ENCODE data around the gene SYNE4. TPM values are rescaled to one million over a fixed set of nuclear protein-coding genes. Genes with fewer than 3 reads are reported as not detected.

SYNE4 gene
- total RNA-seq, 2 experiments from 2014 or later, result 2.4 to 3.3 TPM

- Mint-ChIP-seq H3K27ac (no peak overlapping the region), H3K9me3 (no peaks in the 10 kb centered on the region), H3K4me1 (ENCODE audit: low read depth) (peaks cover 12% of the 10 kb centered on the region), H3K36me3 (ENCODE audit: low read depth) (peaks cover 11% of the 10 kb centered on the region), H3K27me3 (no peaks in the 10 kb centered on the region), H3K4me3 (no peak overlapping the region)
- POLR2A ChIA-PET, result interaction anchor here (0.6 to 1.0 kb wide), 2 partner anchors 12 to 107 kb away, joined by 3 to 4 read pairs; partner anchors contain the start of genes POLR2I and SDHAF1
- no peak for TF ChIP-seq CTCF (IDR thresholded peaks at IDR 0.05)
- CTCF ChIA-PET, result no interaction called here
- DNase-seq (no peak), ATAC-seq (no peak)
- intact Hi-C loops (cut with micrococcal nuclease), result no loop called here
Observed at GRCh38 chr19:36006955-36007354, 1.7 kb downstream of the SYNE4 start.

- Mint-ChIP-seq H3K27ac (no peak overlapping the region), H3K4me1 (ENCODE audit: low read depth) (peaks cover 15% of the 10 kb centered on the region), H3K27me3 (no peaks in the 10 kb centered on the region), H3K36me3 (ENCODE audit: low read depth) (peaks cover 20% of the 10 kb centered on the region), H3K9me3 (no peaks in the 10 kb centered on the region), H3K4me3 (no peak overlapping the region)
- ChIA-PET CTCF (interaction anchor here (0.6 kb wide), 1 partner anchor 262 kb away, joined by 3 read pairs; no protein-coding TSS in a partner anchor), POLR2A (no interaction called here)
- ATAC-seq (no peak), DNase-seq (no peak)
- intact Hi-C loops (cut with micrococcal nuclease), result no loop called here
- TF ChIP-seq CTCF (IDR thresholded peaks at IDR 0.05), result no peak
Observed at GRCh38 chr19:36003284-36003683, 5.3 kb downstream of the SYNE4 start.

- H3K27ac Mint-ChIP-seq, result peak overlapping the region; percentile 46
- H3K36me3 Mint-ChIP-seq (ENCODE audit: low read depth), result peaks cover 27% of the 10 kb centered on the region
- H3K4me3 Mint-ChIP-seq, result no peak overlapping the region
- intact Hi-C loops (cut with micrococcal nuclease), result no loop called here
- CTCF ChIA-PET, result interaction anchor here (1.4 to 2.2 kb wide), 3 partner anchors 8 to 13 kb away, joined by 3 to 5 read pairs (median 5); partner anchors contain the start of gene ALKBH6
- no peak for DNase-seq
- TF ChIP-seq CTCF (IDR thresholded peaks at IDR 0.05), result no peak
- H3K27me3 Mint-ChIP-seq, result no peaks in the 10 kb centered on the region
- H3K9me3 Mint-ChIP-seq, result no peaks in the 10 kb centered on the region
- ATAC-seq, result no peak
- peaks cover 27% of the 10 kb centered on the region for H3K4me1 Mint-ChIP-seq (ENCODE audit: low read depth)
- POLR2A ChIA-PET, result no interaction called here
Observed at GRCh38 chr19:36001605-36002004, 7.0 kb downstream of the SYNE4 start.

GRCh38 chr19:35996777-35997176, 11.8 kb downstream of the SYNE4 start:
- POLR2A ChIA-PET, result interaction anchor here (0.8 to 1.8 kb wide), 2 partner anchors 15 to 128 kb away, joined by 3 to 5 read pairs; no protein-coding TSS in a partner anchor
- DNase-seq (no peak), ATAC-seq (no peak)
- Mint-ChIP-seq H3K9me3 (no peaks in the 10 kb centered on the region), H3K4me1 (ENCODE audit: low read depth) (peaks cover 38% of the 10 kb centered on the region), H3K27me3 (no peaks in the 10 kb centered on the region), H3K27ac (peak overlapping the region; percentile 89), H3K36me3 (ENCODE audit: low read depth) (peaks cover 27% of the 10 kb centered on the region), H3K4me3 (peak overlapping the region; percentile 96)
- CTCF ChIA-PET, result interaction anchor here (2.2 kb wide), 1 partner anchor 15 kb away, joined by 5 read pairs; no protein-coding TSS in a partner anchor
- intact Hi-C loops (cut with micrococcal nuclease), result no loop called here
- TF ChIP-seq CTCF (IDR thresholded peaks at IDR 0.05), result no peak
